Fibroblast of peridontal ligament (primary cell): ENCODE measurements around the gene MAP7D1.
A peak's percentile ranks its signal among the peaks of the same experiment; 100 is the strongest.

Experiments
- DNase-seq: peaks from one replicate; pipeline ENCODE4 v3.0.0-alpha.2; 2010; ENCODE audit errors: extremely low read depth

The MAP7D1 gene

DNA sequence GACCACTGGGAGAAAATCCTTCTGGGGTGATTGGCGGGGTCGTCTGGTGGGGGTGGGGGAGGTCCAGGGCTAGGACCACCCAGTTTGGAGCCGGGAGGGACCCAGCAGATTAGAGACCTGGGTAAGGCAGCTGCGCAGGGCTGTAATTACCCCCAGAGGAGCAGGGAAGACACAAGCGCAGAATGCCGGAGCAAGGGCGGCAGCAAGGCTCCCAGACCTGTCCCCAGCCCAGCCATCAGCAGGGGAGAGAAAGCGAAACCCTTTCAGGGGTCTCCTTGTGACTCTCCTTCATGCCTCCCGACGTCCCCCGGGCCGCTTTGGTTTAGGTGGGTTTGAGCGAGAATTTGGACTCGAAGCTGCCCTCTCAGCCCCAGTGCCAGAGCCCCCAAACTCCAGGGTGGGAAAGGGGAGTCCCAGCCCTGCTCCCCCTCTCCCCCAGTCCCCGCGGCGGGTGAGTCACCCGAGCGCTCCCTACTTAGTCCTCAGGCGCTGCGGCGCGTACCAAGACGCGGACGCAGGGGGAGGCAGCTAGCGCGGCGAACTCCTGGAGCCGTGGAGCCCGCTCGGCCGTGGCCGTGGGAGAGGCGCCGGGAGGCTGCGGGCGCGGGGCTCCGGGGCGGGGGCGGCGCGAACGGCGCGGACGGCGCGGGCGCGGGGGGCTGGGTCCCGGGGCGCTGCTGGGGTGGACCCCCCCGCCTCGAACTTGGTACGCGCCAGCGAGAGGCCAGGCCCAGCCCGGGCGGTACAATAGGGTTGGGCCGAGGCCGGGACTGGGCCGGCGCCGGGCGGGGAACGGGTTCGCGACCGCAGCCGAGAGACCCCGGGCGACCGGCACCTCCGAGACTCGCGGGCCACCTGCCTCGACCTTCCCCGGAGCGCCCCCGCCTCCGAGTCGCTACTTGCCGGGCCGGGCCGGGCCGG is at the start of gene MAP7D1:
MAP7D1 (plus strand) TSS at position 753 of the 921 bp plus-strand sequence. CDS start 258 bp downstream, outside the sequence.
- DNase-seq, result peak; percentile 76

DNA sequence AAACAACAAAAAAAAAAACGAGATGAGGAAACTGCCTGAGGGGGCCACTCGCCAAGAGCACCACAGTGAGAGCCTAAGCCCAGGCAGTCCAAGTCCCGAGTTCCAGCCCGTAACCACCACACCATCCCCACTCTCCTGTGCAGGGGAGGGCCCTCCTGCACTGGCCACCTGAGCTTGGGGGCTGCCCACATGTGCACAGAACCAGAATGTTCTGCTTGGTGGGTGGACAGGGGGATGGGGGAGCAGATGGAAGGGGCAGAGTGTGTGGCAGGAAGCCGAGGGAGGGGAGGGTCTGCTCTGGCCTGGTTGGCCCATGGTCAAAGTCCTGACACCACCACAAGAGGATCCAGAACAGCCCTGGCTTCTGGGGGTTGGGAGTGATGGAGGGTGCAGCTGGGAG is 49.7 kb upstream of the MAP7D1 start:
- no peak for DNase-seq

- no peak for DNase-seq
Observed at GRCh38 chr1:36107394-36107793, 48.6 kb upstream of the MAP7D1 start.

DNA sequence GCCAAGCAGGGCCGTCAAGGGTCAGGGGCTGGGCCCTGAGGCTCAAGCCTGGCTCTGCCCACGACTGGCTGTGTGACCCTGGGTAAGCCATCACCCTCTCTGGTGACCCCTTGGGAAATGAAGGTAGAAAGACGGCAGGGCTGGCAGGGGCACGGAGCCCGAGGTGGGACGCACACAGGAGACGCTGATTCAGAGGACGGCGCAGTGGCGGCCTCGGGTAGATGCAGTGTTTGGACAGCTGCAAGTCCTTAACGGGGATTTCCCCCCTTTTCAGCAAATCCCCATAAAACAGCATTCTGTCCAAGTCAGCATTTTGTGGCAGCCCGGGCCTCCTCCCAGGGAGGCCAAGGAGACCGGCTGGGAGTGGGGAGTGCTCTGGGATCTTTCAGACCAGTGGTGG is 47.6 kb upstream of the MAP7D1 start:
- no peak for DNase-seq

GRCh38 chr1:36109041-36109679 is 46.8 kb upstream of the MAP7D1 start:
- peak; percentile 65 for DNase-seq

- DNase-seq, result no peak
Observed at GRCh38 chr1:36111151-36111550, 44.8 kb upstream of the MAP7D1 start.

- no peak for DNase-seq
Observed at GRCh38 chr1:36112823-36113222, 43.1 kb upstream of the MAP7D1 start.

- no peak for DNase-seq
Observed at GRCh38 chr1:36114371-36114770, 41.6 kb upstream of the MAP7D1 start.

DNA sequence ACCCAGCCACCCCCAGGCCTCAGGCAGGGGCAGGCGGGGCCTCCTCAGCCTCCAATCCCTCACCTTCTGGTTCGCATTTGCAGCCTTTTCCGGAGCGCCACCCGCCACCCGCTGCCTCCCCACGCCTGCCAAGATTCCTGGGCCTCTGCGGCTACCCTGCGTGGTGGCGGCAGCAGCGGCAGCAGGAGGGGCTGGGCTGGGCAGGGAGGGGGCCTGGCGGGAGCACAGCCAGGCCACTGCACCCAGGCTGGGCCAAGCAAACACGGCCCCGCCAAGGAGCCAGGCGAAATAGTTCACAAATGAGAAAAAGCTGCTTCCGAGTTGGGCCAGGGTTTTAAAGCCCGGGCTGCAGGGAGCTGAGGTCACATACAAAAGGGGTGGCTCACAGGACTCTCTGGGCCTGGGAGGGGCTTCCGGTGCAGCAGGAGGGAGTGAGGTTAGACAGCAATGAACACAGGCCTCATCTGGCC is 40.7 kb upstream of the MAP7D1 start:
- peak; percentile 89 for DNase-seq

- DNase-seq, result peak; percentile 62
Observed at GRCh38 chr1:36115931-36116330, 40.0 kb upstream of the MAP7D1 start.

DNA sequence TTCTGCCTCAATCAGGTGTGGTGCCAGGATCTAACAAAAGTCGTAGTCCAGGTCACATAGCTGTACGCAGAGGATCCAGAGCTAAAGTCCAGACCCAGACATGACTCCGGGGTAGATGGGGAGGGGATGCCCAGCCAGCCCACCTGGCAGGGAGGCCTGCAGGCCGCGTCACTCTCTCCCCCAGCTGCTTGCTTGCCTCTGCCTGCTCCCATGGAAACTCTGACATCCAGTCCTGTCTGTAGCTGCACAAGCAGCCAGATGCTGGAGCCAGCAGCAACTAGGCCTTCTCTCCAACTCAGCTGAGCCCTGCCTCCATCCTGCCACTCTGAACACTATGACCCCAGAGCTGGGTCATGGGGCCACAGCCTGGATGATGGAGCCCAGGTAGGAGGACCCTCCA is 39.1 kb upstream of the MAP7D1 start:
- DNase-seq, result no peak

- DNase-seq, result no peak
Observed at GRCh38 chr1:36118447-36119204, 37.3 kb upstream of the MAP7D1 start.

DNA sequence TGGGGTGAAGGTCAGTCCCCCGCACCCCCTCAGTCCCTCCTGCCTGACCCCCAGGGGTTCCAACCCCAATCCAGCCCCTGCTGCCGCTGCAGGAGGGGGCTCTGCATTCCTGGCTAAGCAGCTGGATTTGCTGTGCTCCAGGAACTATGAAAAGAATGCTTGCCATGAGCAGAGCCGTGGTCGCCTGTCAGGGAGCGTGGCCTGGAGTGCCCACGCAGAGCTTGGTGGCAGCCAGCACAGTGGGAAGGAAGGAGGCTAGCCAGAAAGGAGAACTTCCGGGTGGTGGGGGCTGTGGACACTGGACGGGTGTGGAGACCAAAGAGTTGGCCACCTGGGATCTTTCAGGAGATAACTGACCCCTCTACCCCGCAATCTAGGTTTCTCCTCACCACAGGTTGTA is 36.5 kb upstream of the MAP7D1 start:
- DNase-seq, result no peak

GRCh38 chr1:36122062-36123030 is 33.6 kb upstream of the MAP7D1 start:
- no peak for DNase-seq

GRCh38 chr1:36123356-36123755 is 32.6 kb upstream of the MAP7D1 start:
- DNase-seq, result no peak

- no peak for DNase-seq
Observed at GRCh38 chr1:36124404-36125128, 31.4 kb upstream of the MAP7D1 start.

DNA sequence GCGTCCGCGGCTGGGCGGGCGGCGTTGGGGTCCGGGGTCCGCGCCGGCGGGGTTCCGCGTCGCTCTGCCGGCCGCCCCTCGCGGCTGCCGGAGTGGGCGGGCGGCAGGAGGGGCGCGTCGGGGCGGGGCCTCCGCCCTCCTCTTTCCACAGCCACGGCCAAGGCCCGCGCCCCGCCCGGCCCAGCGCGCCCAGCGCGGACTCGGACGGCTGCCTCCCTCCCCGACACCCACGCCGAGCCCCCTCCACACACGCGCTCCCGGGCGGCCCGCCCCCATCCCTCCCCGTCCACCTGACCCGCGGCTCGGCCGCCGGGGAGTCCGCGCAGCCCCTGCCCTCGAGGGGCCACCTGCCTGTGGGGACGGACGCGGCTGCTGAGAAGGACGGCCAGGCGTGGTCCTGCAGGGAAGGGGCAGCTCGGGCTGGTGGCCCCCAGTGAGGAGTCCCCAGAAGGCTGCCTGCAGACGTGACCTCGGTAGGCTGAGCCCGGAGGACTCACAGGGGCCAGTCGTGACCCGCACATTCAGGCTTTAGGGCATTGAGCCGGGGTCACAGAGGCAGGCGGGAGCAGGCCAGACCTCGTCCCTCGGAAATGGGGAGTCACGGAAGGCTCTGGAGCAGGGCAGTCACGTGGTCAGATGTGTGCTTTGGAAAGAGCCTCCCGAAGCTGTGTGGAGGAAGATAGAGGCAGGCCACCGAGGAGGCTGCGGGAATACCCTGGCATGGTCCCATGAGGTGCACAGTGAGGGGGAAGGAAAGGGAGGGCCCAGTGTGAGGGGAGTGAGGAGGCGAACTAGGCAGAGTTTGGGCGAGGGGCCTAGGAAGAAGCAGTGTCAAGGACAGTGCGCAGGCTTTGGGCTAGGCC is 30.6 kb upstream of the MAP7D1 start, which contains the start of gene COL8A2:
COL8A2 (minus strand) TSS at position 94 of the 863 bp plus-strand sequence. CDS start 24,980 bp downstream, outside the sequence.
- DNase-seq, result no peak

GRCh38 chr1:36126005-36126716 is 29.8 kb upstream of the MAP7D1 start:
- DNase-seq, result no peak
